Mucosa of descending colon (tissue), 3 donors: ENCODE results near the gene WDHD1. TPM values are rescaled to one million over a fixed set of nuclear protein-coding genes. Genes with fewer than 3 reads are reported as not detected.
"Not testable (repeated sequence)": the region's sequence is repeated elsewhere in the genome, so short reads cannot be mapped to it uniquely, and the experiment has no call there.

Experiments used
- ATAC-seq: fragments of 200-7000 bp; cut with Tn5 transposase; one replicate; pipeline ENCODE4 v1.9.1; 2020; ENCODE audit warnings: mild to moderate bottlenecking, moderate library complexity
- DNase-seq, 3 donors: peaks; one replicate each; pipeline ENCODE4 v3.0.0-alpha.2; 2020
- H3K36me3 ChIP-seq: fragments of 200-600 bp; one replicate; pipeline ENCODE4 v1.8.0; 2021; ENCODE audit warnings: low read depth, mild to moderate bottlenecking
- H3K4me1 ChIP-seq: fragments of 200-600 bp; one replicate; pipeline ENCODE4 v1.8.0; 2021; ENCODE audit warnings: low read depth, mild to moderate bottlenecking
- H3K4me3 ChIP-seq: fragments of 200-600 bp; one replicate; pipeline ENCODE4 v1.8.0; 2021; ENCODE audit warnings: mild to moderate bottlenecking
- H3K9me3 ChIP-seq: fragments of 200-600 bp; one replicate; pipeline ENCODE4 v1.8.0; 2021; ENCODE audit warnings: mild to moderate bottlenecking
- intact Hi-C, 2 donors: fragments of 100-400 bp; cut with DNase I in 1 of 2; cut with micrococcal nuclease in 1 of 2; formaldehyde crosslinking; loops; one replicate each; pipeline versions ENCODE4 v1.11.0 to v1.11.1; 2022; cut with DNase I, micrococcal nuclease
- total RNA-seq, 3 donors: library from RNA; stranded (reverse); fragmentation: NEBNext Ultra II Directional in 2 of 3; extraction: Animal tissue kit (Norgen Biotek cat#: 25700) in 2 of 3; gene quantifications; one replicate each; pipeline versions ENCODE4 v1.2.1 to v1.2.4, GENCODE V29; 2021 to 2023
- TF ChIP-seq, protein P1 (sequence below): fragments of 200-600 bp; IDR thresholded peaks from one replicate; pipeline ENCODE4 v1.8.0; 2022; ENCODE audit warnings: antibody characterized with exemption, mild to moderate bottlenecking
- donor health status: DM: no; HTN: no; CAD: no; lungs with moderate emphysema.
- donor health status: DM: no; HTN: no; CAD: no.
- donor health status: DM: no; HTN: yes; CAD: no.

WDHD1 gene
- total RNA-seq, 3 donors from 2014 or later = 2.6 to 6.5 (median 3.4) TPM

DNA sequence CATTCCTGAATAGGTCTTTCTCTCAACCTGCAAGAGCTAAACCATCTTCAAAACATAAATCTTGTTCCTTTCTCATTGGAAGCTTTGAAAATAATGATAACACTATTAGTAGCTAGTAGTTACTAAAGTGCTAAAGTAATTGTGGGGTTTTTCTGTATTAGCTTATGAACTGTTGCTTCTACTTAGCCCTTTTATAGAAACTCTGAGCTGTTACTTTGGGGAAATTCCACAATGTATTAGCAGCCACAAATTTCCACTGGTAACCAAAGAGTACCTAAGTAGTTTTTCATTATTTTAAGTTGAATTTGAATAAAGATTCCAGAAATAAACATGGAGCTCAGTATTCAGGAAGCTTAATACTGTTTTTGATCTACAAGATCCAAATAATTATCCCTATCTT lies 18.2 kb upstream of the WDHD1 start:
- intact Hi-C loops = no loop called here
- Histone ChIP-seq H3K4me3 (no peak overlapping the region), H3K4me1 (peaks cover 8% of the 10 kb centered on the region), H3K9me3 (no peaks in the 10 kb centered on the region), H3K36me3 (no peaks in the 10 kb centered on the region)
- ATAC-seq (no peak), DNase-seq (no peak)
- TF ChIP-seq, protein P1, sequence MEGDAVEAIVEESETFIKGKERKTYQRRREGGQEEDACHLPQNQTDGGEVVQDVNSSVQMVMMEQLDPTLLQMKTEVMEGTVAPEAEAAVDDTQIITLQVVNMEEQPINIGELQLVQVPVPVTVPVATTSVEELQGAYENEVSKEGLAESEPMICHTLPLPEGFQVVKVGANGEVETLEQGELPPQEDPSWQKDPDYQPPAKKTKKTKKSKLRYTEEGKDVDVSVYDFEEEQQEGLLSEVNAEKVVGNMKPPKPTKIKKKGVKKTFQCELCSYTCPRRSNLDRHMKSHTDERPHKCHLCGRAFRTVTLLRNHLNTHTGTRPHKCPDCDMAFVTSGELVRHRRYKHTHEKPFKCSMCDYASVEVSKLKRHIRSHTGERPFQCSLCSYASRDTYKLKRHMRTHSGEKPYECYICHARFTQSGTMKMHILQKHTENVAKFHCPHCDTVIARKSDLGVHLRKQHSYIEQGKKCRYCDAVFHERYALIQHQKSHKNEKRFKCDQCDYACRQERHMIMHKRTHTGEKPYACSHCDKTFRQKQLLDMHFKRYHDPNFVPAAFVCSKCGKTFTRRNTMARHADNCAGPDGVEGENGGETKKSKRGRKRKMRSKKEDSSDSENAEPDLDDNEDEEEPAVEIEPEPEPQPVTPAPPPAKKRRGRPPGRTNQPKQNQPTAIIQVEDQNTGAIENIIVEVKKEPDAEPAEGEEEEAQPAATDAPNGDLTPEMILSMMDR = no peak

DNA sequence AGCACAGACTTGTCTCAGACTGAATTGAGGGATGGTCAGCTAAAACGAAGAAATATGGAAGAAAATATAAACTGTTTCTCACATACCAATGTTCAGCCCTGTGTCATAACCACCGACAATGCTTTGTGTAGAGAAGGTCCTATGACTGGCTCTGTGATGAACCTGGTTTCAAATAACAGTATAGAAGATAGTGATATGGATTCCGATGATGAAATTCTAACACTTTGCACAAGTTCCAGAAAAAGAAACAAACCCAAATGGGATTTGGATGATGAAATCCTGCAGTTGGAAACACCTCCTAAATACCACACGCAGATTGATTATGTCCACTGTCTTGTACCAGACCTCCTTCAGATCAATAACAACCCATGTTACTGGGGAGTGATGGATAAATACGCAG lies 16.6 kb upstream of the WDHD1 start:
- Histone ChIP-seq H3K36me3 (no peaks in the 10 kb centered on the region), H3K4me3 (no peak overlapping the region), H3K9me3 (no peaks in the 10 kb centered on the region), H3K4me1 (peaks cover 2% of the 10 kb centered on the region)
- ATAC-seq (no peak), DNase-seq (no peak)
- intact Hi-C loops = no loop called here
- TF ChIP-seq, protein P1 = no peak

DNA sequence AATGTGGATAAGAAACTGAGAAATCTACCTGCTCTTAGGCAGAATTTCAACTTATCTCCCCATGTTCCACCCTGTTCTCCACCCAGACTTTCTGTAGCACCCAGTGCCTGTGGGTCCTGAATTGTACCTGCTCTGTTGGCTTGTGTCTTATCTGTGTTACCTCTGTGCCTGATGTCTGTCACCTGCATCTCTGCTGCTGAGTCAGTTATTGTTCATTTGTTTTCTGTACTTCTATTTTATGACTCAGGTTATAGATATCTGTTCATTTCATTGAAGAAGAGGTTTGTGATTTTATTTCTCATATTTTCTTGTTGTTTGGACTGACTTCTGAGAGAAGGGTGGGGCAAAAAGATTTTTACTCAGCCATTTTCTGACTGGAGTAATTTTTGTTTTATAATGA lies 11.8 kb upstream of the WDHD1 start:
- no peaks in the 10 kb centered on the region for H3K4me1 ChIP-seq
- intact Hi-C loops = no loop called here
- no peaks in the 10 kb centered on the region for H3K36me3 ChIP-seq
- no peak overlapping the region for H3K4me3 ChIP-seq
- DNase-seq (no peak), ATAC-seq (no peak)
- TF ChIP-seq, protein P1 = no peak
- no peaks in the 10 kb centered on the region for H3K9me3 ChIP-seq

DNA sequence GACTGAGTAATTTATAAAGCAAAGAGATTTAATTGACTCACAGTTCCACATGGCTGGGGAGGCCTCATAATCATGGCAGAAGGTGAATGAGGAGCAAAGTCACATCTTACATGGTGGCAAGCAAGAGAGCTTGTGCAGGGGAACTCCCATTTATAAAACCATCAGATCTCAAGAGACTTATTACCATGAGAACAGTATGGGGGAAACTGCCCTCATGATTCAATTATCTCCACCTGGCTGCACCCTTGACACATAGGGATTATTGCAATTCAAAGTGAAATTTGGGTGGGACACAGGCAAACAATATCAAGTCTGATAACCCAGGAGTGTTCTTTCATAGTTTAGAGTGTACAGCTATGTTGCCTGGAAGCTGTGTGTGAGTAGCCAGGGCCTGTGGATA lies 11.1 kb upstream of the WDHD1 start:
- H3K36me3 ChIP-seq, intact Hi-C loops, ATAC-seq, H3K4me1 ChIP-seq, H3K4me3 ChIP-seq, DNase-seq, H3K9me3 ChIP-seq: not testable (repeated sequence)

DNA sequence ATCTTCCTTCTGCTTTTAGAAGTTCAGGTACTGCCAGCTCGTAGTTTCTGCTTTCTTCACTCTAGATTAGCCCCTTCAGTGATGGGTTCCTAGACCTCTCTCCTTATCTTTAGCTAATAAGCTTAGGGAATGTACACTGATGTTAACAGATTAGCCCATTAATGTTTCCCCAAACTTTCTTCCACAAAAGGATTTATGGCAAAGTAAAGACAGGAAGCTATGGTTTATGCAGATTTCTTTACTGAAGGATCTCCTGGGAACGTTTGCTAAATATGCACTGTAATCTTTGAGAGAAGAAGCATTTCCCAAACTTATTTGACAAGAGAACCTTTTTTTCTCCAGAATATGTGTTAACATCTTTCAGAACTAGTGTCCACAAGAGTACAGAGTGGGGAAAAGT lies 4.3 kb upstream of the WDHD1 start:
- intact Hi-C loops = no loop called here
- H3K4me1 ChIP-seq = peaks cover 16% of the 10 kb centered on the region
- ATAC-seq = no peak
- no peaks in the 10 kb centered on the region for H3K36me3 ChIP-seq
- H3K4me3 ChIP-seq = no peak overlapping the region
- TF ChIP-seq, protein P1 = no peak
- DNase-seq = no peak
- no peaks in the 10 kb centered on the region for H3K9me3 ChIP-seq

DNA sequence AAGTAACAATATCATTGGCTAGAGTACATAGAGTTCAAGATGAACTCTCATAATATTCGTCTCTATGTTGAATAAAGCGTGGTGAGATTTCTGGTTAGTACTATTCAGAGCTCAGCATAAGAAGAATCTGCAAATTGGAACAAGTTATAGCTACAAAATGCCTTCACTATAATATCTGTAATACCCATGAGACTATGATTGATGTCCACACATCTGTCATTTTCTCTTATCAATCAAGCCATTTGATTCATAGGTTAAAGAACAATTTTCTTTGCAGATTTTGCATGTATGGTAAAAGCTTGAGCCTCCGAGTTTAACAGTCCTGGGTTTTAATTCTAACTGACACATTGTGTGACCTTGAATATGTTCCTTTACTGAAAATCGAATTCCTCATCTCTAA lies 1.6 kb upstream of the WDHD1 start:
- Histone ChIP-seq H3K36me3 (no peaks in the 10 kb centered on the region), H3K4me1 (peaks cover 21% of the 10 kb centered on the region), H3K4me3 (no peak overlapping the region), H3K9me3 (no peaks in the 10 kb centered on the region)
- DNase-seq (no peak), ATAC-seq (no peak)
- intact Hi-C loops = no loop called here
- TF ChIP-seq, protein P1 = no peak
